ENCODE measurements around the gene WWTR1. TPM values are rescaled to one million over a fixed set of nuclear protein-coding genes. Genes with fewer than 3 reads are reported as not detected.

WWTR1 gene
- total and polyA plus RNA-seq, 3 donors from 2014 or later: 19.4 to 47.0 (median 46.5) TPM

DNA sequence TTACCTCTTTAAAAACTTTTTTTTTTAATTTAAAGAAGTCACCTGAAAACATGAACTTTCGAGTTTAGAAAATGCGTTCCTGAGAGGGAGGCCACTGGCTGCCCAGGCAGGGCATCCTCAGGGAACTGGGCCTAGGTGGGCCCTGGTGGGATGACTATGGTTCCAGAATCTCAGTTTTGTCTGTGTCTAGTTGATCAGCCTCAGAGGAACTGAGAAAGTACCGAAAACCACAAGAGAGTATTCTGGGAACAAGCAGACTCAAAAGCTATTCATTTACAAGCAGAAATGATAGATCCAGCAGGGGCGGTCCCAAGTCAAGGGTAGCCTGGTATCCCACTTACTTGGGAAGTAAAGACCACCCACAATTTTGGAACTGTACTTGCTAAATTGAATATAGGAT lies 10.5 kb downstream of the WWTR1 start:
- 69 to 83% methylated on average over 4 of the region's 4 CpGs for WGBS, 2 donors
- no peak for DNase-seq
- H3K4me1 ChIP-seq: peaks cover 17% of the 10 kb centered on the region
- no peak overlapping the region for H3K4me3 ChIP-seq
- no peaks in the 10 kb centered on the region for H3K36me3 ChIP-seq (ENCODE audit: low read depth, missing control alignments)
- intact Hi-C loops (cut with DNase I; ENCODE audit: low total_unique reads): no loop called here
- no peaks in the 10 kb centered on the region for H3K27me3 ChIP-seq
- TF ChIP-seq POLR2A (IDR thresholded peaks at IDR 0.05): no peak
- TF ChIP-seq, protein P1, sequence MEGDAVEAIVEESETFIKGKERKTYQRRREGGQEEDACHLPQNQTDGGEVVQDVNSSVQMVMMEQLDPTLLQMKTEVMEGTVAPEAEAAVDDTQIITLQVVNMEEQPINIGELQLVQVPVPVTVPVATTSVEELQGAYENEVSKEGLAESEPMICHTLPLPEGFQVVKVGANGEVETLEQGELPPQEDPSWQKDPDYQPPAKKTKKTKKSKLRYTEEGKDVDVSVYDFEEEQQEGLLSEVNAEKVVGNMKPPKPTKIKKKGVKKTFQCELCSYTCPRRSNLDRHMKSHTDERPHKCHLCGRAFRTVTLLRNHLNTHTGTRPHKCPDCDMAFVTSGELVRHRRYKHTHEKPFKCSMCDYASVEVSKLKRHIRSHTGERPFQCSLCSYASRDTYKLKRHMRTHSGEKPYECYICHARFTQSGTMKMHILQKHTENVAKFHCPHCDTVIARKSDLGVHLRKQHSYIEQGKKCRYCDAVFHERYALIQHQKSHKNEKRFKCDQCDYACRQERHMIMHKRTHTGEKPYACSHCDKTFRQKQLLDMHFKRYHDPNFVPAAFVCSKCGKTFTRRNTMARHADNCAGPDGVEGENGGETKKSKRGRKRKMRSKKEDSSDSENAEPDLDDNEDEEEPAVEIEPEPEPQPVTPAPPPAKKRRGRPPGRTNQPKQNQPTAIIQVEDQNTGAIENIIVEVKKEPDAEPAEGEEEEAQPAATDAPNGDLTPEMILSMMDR (IDR thresholded peaks at IDR 0.05): no peak
- H3K27ac ChIP-seq: no peak overlapping the region
- H3K9me3 ChIP-seq: no peaks in the 10 kb centered on the region

DNA sequence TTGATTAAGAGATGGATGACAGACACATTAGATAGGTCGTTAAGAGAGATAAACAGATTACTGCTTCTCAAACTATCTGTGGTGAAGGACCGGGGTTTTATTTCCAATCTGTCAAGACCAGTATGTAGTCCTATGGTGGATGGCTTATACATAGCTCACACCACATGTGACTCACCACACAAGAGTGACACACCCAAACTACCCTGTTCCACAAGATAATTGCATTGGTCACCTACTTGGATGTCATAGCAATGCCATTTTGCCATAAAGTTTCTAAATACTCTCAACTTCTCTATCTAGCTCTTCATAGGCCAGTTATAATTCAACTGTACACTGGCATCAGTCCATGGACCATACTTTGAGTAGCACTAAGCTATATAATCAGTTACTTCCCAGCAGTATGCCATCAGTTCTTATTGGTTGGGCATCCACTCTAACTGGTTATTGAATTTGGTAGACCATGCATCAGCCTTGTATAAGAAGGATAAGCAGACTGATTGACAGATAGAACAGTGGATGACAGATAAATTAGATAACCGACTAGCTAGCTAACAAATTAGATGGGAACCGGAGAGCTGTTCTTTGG lies 11.6 kb downstream of the WWTR1 start:
- H3K4me1 ChIP-seq: peaks cover 22% of the 10 kb centered on the region
- WGBS, 2 donors: 95 to 96% methylated on average over 4 of the region's 4 CpGs
- H3K27ac ChIP-seq: no peak overlapping the region
- H3K36me3 ChIP-seq (ENCODE audit: low read depth, missing control alignments): no peaks in the 10 kb centered on the region
- H3K4me3 ChIP-seq: no peak overlapping the region
- TF ChIP-seq POLR2A (IDR thresholded peaks at IDR 0.05): no peak
- TF ChIP-seq, protein P1 (IDR thresholded peaks at IDR 0.05): no peak
- no peak for DNase-seq
- H3K9me3 ChIP-seq: no peaks in the 10 kb centered on the region
- intact Hi-C loops (cut with DNase I; ENCODE audit: low total_unique reads): no loop called here
- H3K27me3 ChIP-seq: no peaks in the 10 kb centered on the region

DNA sequence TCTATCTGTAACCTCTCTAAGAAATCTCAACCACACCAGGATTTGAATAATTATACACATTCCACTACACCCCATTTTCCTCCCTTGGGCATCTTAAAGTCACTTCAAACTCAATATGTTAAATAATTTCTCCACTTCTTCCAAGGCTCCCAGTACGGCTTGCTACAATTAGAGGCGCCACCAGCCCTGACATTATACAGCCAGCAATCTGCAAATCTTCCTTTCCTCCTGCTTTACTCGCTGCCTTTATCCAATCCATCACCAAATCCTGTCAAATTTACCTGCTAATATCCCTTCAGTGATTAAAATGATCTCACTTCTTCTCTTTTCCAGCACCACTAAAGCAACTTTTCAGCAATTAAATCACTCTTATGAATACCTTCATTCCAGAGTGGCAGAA lies 13.9 kb downstream of the WWTR1 start:
- DNase-seq: no peak
- TF ChIP-seq POLR2A (IDR thresholded peaks at IDR 0.05): no peak
- TF ChIP-seq, protein P1 (IDR thresholded peaks at IDR 0.05): no peak
- Histone ChIP-seq H3K4me1 (peaks cover 27% of the 10 kb centered on the region), H3K27ac (no peak overlapping the region), H3K27me3 (no peaks in the 10 kb centered on the region), H3K4me3 (no peak overlapping the region), H3K9me3 (no peaks in the 10 kb centered on the region), H3K36me3 (ENCODE audit: low read depth, missing control alignments) (no peaks in the 10 kb centered on the region)
- intact Hi-C loops (cut with DNase I; ENCODE audit: low total_unique reads): no loop called here
- WGBS, 2 donors: 70 to 73% methylated on average over 3 of the region's 3 CpGs

DNA sequence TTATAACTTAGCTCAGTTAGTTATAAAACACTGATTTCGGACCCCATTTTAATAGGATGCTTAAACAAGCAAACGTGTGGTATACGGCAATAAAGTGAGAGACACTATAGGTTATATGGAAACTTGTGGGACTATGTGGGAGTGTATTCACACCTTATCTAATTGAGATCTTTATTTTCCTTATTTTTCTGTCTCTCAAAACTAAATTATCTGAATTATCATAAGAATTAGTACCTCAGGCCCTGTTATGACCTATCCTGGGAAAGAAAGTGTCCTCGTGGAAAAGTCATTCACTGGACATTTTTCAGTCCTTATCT lies 14.4 kb downstream of the WWTR1 start:
- no peak for DNase-seq

More for the DNA sequence above, 14.4 kb downstream of the WWTR1 start:
- H3K4me1 ChIP-seq: peaks cover 29% of the 10 kb centered on the region
- no peak overlapping the region for H3K4me3 ChIP-seq
- intact Hi-C loops (cut with DNase I; ENCODE audit: low total_unique reads): no loop called here
- 58 to 59% methylated on average over 4 of the region's 4 CpGs for WGBS, 2 donors
- H3K27ac ChIP-seq: no peak overlapping the region
- H3K27me3 ChIP-seq: no peaks in the 10 kb centered on the region
- TF ChIP-seq POLR2A (IDR thresholded peaks at IDR 0.05): no peak
- TF ChIP-seq, protein P1 (IDR thresholded peaks at IDR 0.05): no peak
- H3K9me3 ChIP-seq: no peaks in the 10 kb centered on the region
- no peaks in the 10 kb centered on the region for H3K36me3 ChIP-seq (ENCODE audit: low read depth, missing control alignments)

Measured in testis (tissue), 3 donors.